CD4-positive, alpha-beta memory T cell (primary cell): ENCODE measurements around the gene TNFRSF19. TPM values are rescaled to one million over a fixed set of nuclear protein-coding genes. Genes with fewer than 3 reads are reported as not detected.

Source experiments
- CTCF ChIA-PET: fragments of 350-600 bp; sonication (Branson Sonifier 250); formaldehyde crosslinking; loops from one replicate; lab custom pipeline; 2021; ENCODE audit warnings: inconsistent platforms; ENCODE audit not compliant: partially characterized antibody; lab: Charles Lee
- POLR2A ChIA-PET: fragments of 350-600 bp; sonication (Branson Sonifier 250); formaldehyde crosslinking; loops from one replicate; lab custom pipeline; 2021; ENCODE audit not compliant: partially characterized antibody; lab: Charles Lee
- DNase-seq, 5 donors: peaks; one replicate each; pipeline versions ENCODE4 v3.0.0 to v3.0.0-alpha.2; 2020 to 2022; ENCODE audit warnings: mixed read lengths in 1 of 5
- H3K27ac ChIP-seq: one replicate; pipeline ENCODE4 v1.7.0; 2013; ENCODE audit warnings: low read depth, low read length
- H3K27me3 ChIP-seq: 2 replicates; pipeline ENCODE4 v1.7.0; 2013; ENCODE audit warnings: mild to moderate bottlenecking, low read length, moderate library complexity; ENCODE audit not compliant: insufficient read depth
- H3K36me3 ChIP-seq: 2 replicates; pipeline ENCODE4 v1.7.0; 2013; ENCODE audit warnings: mild to moderate bottlenecking, low read length, moderate library complexity; ENCODE audit not compliant: insufficient read depth
- H3K4me1 ChIP-seq: 2 replicates; pipeline ENCODE4 v1.7.0; 2013; ENCODE audit warnings: mild to moderate bottlenecking, low read length, moderate library complexity; ENCODE audit not compliant: insufficient read depth
- H3K4me3 ChIP-seq, 2 donors: one replicate each; pipeline ENCODE4 v1.7.0; 2013; ENCODE audit warnings: low read length in 2 of 2, mild to moderate bottlenecking in 1 of 2
- H3K9me3 ChIP-seq, 2 donors: one replicate each; pipeline ENCODE4 v1.7.0; 2013; ENCODE audit warnings: low read length in 2 of 2, control low read depth in 1 of 2; ENCODE audit not compliant: control insufficient read depth in 1 of 2
- H3K27ac Mint-ChIP-seq, 7 donors: one replicate each; pipeline ENCODE4 v1.8.0; 2020 to 2021; ENCODE audit warnings: mixed read lengths in 7 of 7, mild to moderate bottlenecking in 6 of 7, inconsistent platforms in 3 of 7, moderate library complexity in 3 of 7
- H3K27me3 Mint-ChIP-seq, 2 donors: one replicate each; pipeline ENCODE4 v1.8.0; 2020 to 2021; ENCODE audit warnings: mixed read lengths in 2 of 2
- H3K36me3 Mint-ChIP-seq, 2 donors: one replicate each; pipeline ENCODE4 v1.8.0; 2020 to 2021; ENCODE audit warnings: mixed read lengths in 2 of 2, inconsistent platforms in 1 of 2, mild to moderate bottlenecking in 1 of 2
- H3K4me1 Mint-ChIP-seq, 4 donors: one replicate each; pipeline ENCODE4 v1.8.0; 2020 to 2021; ENCODE audit warnings: mixed read lengths in 4 of 4, mild to moderate bottlenecking in 1 of 4
- H3K4me3 Mint-ChIP-seq, 8 donors: one replicate each; pipeline ENCODE4 v1.8.0; 2020 to 2021; ENCODE audit warnings: mixed read lengths in 8 of 8, mild to moderate bottlenecking in 7 of 8, moderate library complexity in 6 of 8, inconsistent platforms in 3 of 8
- H3K9me3 Mint-ChIP-seq, 8 donors: one replicate each; pipeline ENCODE4 v1.8.0; 2020 to 2021; ENCODE audit warnings: mixed read lengths in 8 of 8, mild to moderate bottlenecking in 5 of 8, inconsistent platforms in 3 of 8, moderate library complexity in 1 of 8
- intact Hi-C: fragments of 100-400 bp; cut with micrococcal nuclease; formaldehyde crosslinking; loops from one replicate; pipeline ENCODE4 v1.15.1; 2023
- polyA plus RNA-seq, 2 donors: library from polyadenylated mRNA; unstranded; fragments of 300-500 nt; fragmentation: Illumina TruSeq; gene quantifications; one replicate each; pipeline ENCODE4 v1.2.3, GENCODE V29; 2021
- total RNA-seq, 2 experiments: library from RNA; stranded (reverse); gene quantifications; one replicate each; pipeline ENCODE4 v1.2.3, GENCODE V29; 2021

The TNFRSF19 gene
- total and polyA plus RNA-seq, 4 experiments from 2014 or later = 0.27 TPM; not detected in 3

GRCh38 chr13:23579896-23580683, 9.9 kb downstream of the TNFRSF19 start:
- intact Hi-C loops = loop anchor here (1.0 to 10.0 kb wide), 6 partner anchors 113 to 581 kb away; partner anchors contain the start of genes MIPEP and SPATA13
- Mint-ChIP-seq H3K4me1 (peaks cover 12 to 20% (median 16%) of the 10 kb centered on the region in 4 donors), H3K36me3 (peaks cover 0 to 2% of the 10 kb centered on the region in 2 donors), H3K9me3 (no peaks in the 10 kb centered on the region), H3K27ac (peak overlapping the region in 3 of 7 donors; percentile 2 to 28 (median 14)), H3K27me3 (peaks cover 25 to 28% of the 10 kb centered on the region in 2 donors), H3K4me3 (peak overlapping the region; percentile 54 to 85 (median 76))
- H3K27me3 ChIP-seq = peaks cover 12% of the 10 kb centered on the region
- ChIA-PET CTCF (interaction anchor here (0.7 to 1.3 kb wide), 2 partner anchors 13 to 176 kb away, joined by 3 read pairs; no protein-coding TSS in a partner anchor), POLR2A (interaction anchor here (0.7 kb wide), 1 partner anchor 24 kb away, joined by 3 read pairs; no protein-coding TSS in a partner anchor)
- DNase-seq = peak in 3 of 5 donors; percentile 2 to 20 (median 6)
- H3K27ac ChIP-seq = no peak overlapping the region
- peaks cover 17% of the 10 kb centered on the region for H3K4me1 ChIP-seq
- H3K9me3 ChIP-seq = no peaks in the 10 kb centered on the region
- H3K4me3 ChIP-seq = peak overlapping the region; percentile 23 to 69
- no peaks in the 10 kb centered on the region for H3K36me3 ChIP-seq

GRCh38 chr13:23580684-23581060, 10.5 kb downstream of the TNFRSF19 start:
- H3K9me3 Mint-ChIP-seq = no peaks in the 10 kb centered on the region
- Histone ChIP-seq H3K4me3 (no peak overlapping the region), H3K9me3 (no peaks in the 10 kb centered on the region), H3K4me1 (peaks cover 17% of the 10 kb centered on the region), H3K27ac (no peak overlapping the region), H3K36me3 (no peaks in the 10 kb centered on the region), H3K27me3 (peaks cover 9% of the 10 kb centered on the region)
- no peak overlapping the region for H3K27ac Mint-ChIP-seq
- POLR2A ChIA-PET = interaction anchor here (0.7 kb wide), 1 partner anchor 24 kb away, joined by 3 read pairs; no protein-coding TSS in a partner anchor
- H3K4me1 Mint-ChIP-seq = peaks cover 12 to 20% (median 16%) of the 10 kb centered on the region in 4 donors
- H3K36me3 Mint-ChIP-seq = peaks cover 0 to 2% of the 10 kb centered on the region in 2 donors
- DNase-seq = no peak
- intact Hi-C loops = no loop called here
- CTCF ChIA-PET = interaction anchor here (0.7 to 1.3 kb wide), 2 partner anchors 13 to 176 kb away, joined by 3 read pairs; no protein-coding TSS in a partner anchor
- H3K27me3 Mint-ChIP-seq = peaks cover 30 to 32% of the 10 kb centered on the region in 2 donors
- peak overlapping the region in 2 of 8 donors; percentile 36 to 81 for H3K4me3 Mint-ChIP-seq

GRCh38 chr13:23583491-23583890, 13.3 kb downstream of the TNFRSF19 start:
- CTCF ChIA-PET = no interaction called here
- peaks cover 12% of the 10 kb centered on the region for H3K27me3 ChIP-seq
- no peak overlapping the region for H3K4me3 ChIP-seq
- Mint-ChIP-seq H3K4me1 (peaks cover 7 to 11% (median 8%) of the 10 kb centered on the region in 4 donors), H3K27ac (no peak overlapping the region), H3K27me3 (peaks cover 30 to 31% of the 10 kb centered on the region in 2 donors), H3K36me3 (no peaks in the 10 kb centered on the region), H3K4me3 (no peak overlapping the region), H3K9me3 (no peaks in the 10 kb centered on the region)
- H3K36me3 ChIP-seq = no peaks in the 10 kb centered on the region
- intact Hi-C loops = no loop called here
- H3K4me1 ChIP-seq = peaks cover 12% of the 10 kb centered on the region
- H3K27ac ChIP-seq = no peak overlapping the region
- POLR2A ChIA-PET = no interaction called here
- H3K9me3 ChIP-seq = no peaks in the 10 kb centered on the region
- no peak for DNase-seq

- Histone ChIP-seq H3K27me3 (peaks cover 14% of the 10 kb centered on the region), H3K9me3 (no peaks in the 10 kb centered on the region), H3K4me1 (peaks cover 11% of the 10 kb centered on the region), H3K27ac (no peak overlapping the region), H3K36me3 (no peaks in the 10 kb centered on the region), H3K4me3 (no peak overlapping the region)
- H3K9me3 Mint-ChIP-seq = no peaks in the 10 kb centered on the region
- no peak for DNase-seq
- intact Hi-C loops = no loop called here
- peaks cover 30 to 35% of the 10 kb centered on the region in 2 donors for H3K27me3 Mint-ChIP-seq
- H3K36me3 Mint-ChIP-seq = no peaks in the 10 kb centered on the region
- POLR2A ChIA-PET = no interaction called here
- H3K4me1 Mint-ChIP-seq = peaks cover 7 to 11% (median 7%) of the 10 kb centered on the region in 4 donors
- CTCF ChIA-PET = no interaction called here
- no peak overlapping the region for H3K27ac Mint-ChIP-seq
- no peak overlapping the region for H3K4me3 Mint-ChIP-seq
These were observed 14.1 kb downstream of the TNFRSF19 start for GRCh38 chr13:23584275-23584674.

GRCh38 chr13:23586336-23586735, 16.1 kb downstream of the TNFRSF19 start:
- H3K27me3 ChIP-seq = peaks cover 4% of the 10 kb centered on the region
- H3K36me3 ChIP-seq = no peaks in the 10 kb centered on the region
- H3K4me3 ChIP-seq = no peak overlapping the region
- H3K9me3 Mint-ChIP-seq = no peaks in the 10 kb centered on the region
- H3K4me1 Mint-ChIP-seq = no peaks in the 10 kb centered on the region
- no peak for DNase-seq
- no peaks in the 10 kb centered on the region for H3K9me3 ChIP-seq
- H3K4me1 ChIP-seq = no peaks in the 10 kb centered on the region
- no peak overlapping the region for H3K27ac Mint-ChIP-seq
- peaks cover 20 to 28% of the 10 kb centered on the region in 2 donors for H3K27me3 Mint-ChIP-seq
- CTCF ChIA-PET = no interaction called here
- H3K4me3 Mint-ChIP-seq = no peak overlapping the region
- intact Hi-C loops = no loop called here
- POLR2A ChIA-PET = no interaction called here
- no peaks in the 10 kb centered on the region for H3K36me3 Mint-ChIP-seq
- H3K27ac ChIP-seq = no peak overlapping the region

- Histone ChIP-seq H3K4me1 (no peaks in the 10 kb centered on the region), H3K9me3 (no peaks in the 10 kb centered on the region), H3K27ac (no peak overlapping the region), H3K27me3 (peaks cover 4% of the 10 kb centered on the region), H3K36me3 (no peaks in the 10 kb centered on the region), H3K4me3 (no peak overlapping the region)
- Mint-ChIP-seq H3K4me3 (no peak overlapping the region), H3K4me1 (peaks cover 0 to 5% (median 2%) of the 10 kb centered on the region in 4 donors), H3K9me3 (no peaks in the 10 kb centered on the region), H3K27ac (no peak overlapping the region), H3K36me3 (no peaks in the 10 kb centered on the region), H3K27me3 (peaks cover 13 to 28% of the 10 kb centered on the region in 2 donors)
- no peak for DNase-seq
- CTCF ChIA-PET = no interaction called here
- intact Hi-C loops = no loop called here
- POLR2A ChIA-PET = no interaction called here
These were observed 18.5 kb downstream of the TNFRSF19 start for GRCh38 chr13:23588666-23589065.

GRCh38 chr13:23592596-23592995, 22.4 kb downstream of the TNFRSF19 start:
- Histone ChIP-seq H3K36me3 (no peaks in the 10 kb centered on the region), H3K27ac (no peak overlapping the region), H3K27me3 (peaks cover 4% of the 10 kb centered on the region), H3K4me3 (no peak overlapping the region), H3K4me1 (no peaks in the 10 kb centered on the region), H3K9me3 (no peaks in the 10 kb centered on the region)
- Mint-ChIP-seq H3K36me3 (no peaks in the 10 kb centered on the region), H3K9me3 (no peaks in the 10 kb centered on the region), H3K4me3 (no peak overlapping the region), H3K4me1 (peaks cover 0 to 5% (median 2%) of the 10 kb centered on the region in 4 donors), H3K27ac (no peak overlapping the region), H3K27me3 (peaks cover 9 to 34% of the 10 kb centered on the region in 2 donors)
- DNase-seq = no peak
- intact Hi-C loops = no loop called here
- CTCF ChIA-PET = interaction anchor here (1.0 kb wide), 1 partner anchor 137 kb away, joined by 3 read pairs; no protein-coding TSS in a partner anchor
- POLR2A ChIA-PET = no interaction called here
